ENCODE results near the gene ACP3.
A peak's percentile ranks its signal among the peaks of the same experiment; 100 is the strongest.
"Not testable (repeated sequence)": the region's sequence is repeated elsewhere in the genome, so short reads cannot be mapped to it uniquely, and the experiment has no call there.

Gene ACP3

DNA sequence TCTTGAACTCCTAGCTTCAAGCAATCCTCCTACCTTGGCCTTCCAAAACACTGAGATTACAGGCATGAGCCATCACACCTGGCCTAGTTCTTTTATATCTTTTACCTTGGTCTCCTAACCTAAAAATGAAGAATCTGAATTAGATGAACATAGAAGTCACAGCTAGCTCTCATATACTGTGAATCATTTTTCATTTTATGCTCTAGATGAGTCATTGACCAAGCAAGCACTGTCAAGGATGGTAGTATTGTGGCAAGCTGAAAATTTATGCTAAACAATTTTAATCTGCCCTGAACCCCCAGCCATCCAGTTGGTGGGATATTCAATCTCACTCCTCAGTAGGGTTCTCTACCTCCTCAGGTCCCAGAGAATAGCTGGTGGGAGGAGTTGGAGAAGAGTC, 51.8 kb downstream of the ACP3 start:
- no peak for DNase-seq

DNA sequence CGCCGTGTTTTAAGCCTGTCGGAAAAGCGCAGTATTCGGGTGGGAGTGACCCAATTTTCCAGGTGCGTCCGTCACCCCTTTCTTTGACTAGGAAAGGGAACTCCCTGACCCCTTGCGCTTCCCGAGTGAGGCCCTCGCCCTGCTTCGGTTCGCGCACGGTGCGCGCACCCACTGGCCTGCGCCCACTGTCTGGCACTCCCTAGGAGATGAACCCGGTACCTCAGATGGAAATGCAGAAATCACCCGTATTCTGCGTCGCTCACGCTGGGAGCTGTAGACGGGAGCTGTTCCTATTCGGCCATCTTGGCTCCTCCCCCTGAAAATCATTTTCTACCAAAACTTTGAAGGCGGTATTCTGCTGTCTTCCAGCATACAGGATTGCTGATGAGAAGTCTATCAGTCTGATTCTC, 59.7 kb downstream of the ACP3 start:
- not testable (repeated sequence) for DNase-seq

DNA sequence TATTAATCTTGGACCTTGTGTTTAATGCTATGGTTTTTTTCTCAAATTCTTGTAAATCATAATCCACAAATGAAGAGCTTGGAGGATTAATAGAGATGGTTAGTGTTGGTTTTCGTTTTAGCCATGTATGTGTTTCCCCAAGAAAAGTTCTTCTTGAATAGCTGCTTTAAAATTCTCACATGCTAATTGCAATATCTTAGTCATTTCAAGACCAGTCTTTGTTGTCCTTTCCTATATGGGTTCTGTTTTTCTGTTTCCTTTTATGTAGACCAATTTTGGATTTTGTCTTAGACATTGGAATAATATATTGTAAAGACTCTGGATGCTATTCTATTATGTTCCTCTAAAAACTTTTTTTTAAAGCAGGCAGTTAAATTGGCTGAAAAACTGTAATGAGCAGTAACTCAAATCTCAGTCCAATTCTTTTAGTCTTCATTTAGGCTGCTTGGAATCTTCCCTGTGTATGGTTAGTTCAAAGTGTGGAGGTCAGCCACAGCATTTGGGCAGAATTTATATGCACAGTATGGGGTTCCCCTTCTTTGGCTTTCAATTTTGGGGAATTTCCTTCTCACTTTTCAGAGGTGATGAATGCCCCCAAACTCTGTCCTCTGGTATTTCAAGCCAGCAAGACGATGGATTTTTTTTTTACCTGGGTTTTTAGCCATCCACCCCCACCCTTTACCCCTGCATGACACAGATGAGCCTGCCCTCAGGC, 61.0 kb downstream of the ACP3 start:
- DNase-seq = no peak

DNA sequence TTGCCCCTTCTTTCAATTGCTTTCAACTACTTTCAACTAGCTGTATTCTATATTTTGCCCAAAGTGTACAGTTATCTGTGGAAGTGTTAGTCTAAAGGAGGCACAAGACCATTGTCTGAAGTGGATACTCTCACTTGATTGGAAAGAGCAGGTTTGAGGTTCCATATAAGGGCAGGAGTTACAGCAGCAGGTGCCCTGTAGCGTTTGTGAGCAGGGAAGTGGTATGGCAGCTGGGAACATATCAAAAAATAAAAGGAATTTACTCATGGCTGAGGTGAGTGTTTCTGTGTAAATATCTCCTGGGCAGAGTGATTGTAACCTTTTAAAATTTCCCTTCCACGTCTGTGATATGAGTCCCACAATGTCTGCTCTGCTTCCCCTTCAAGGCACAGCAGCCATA, 61.6 kb downstream of the ACP3 start:
- DNase-seq = no peak

DNA sequence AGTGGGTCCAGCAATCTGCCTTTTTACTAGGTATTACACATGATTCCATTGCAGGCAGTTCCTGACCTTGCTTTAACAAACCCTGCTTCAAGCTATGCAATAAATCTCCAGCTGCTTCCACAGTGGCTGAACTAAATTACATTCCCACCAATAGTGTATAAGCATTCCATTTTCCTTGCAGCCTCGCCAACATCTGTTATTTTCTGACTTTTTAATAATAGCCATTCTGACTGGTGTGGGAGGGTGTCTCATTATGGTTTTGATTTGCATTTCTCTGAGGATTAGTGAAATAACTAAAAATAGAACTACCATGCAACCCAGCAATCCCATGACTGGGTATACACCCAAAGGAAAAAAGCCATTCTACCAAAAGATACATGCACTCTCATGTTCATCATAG, 63.7 kb downstream of the ACP3 start:
- no peak for DNase-seq

DNA sequence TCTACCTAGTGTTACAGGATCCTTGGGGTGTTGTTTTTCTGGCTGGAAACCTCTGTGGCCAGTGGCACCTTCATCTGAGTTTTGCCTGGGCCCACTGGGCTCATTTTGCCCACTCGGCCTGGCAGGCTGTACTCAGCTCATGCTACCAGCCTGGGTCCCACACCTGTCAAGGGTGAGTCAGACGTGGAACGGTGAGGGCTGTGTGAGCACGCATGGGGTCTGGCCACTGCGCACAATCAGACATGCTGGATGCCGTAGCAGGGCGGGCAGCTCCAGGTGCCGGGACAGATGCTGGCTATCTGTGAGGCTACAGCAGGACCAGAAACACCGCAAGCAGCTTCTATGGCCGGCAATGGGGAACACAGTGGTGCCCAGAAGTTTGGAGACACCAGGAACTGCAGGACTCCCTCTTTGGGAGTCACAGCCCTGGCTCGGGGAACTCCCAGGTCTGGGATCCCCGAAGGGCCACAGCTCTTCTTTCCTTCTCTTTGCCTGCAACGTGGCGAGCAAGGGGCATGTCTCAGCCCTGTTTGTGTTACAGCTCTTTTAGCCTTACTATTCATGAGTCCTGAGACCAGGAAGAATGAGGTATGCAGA, 64.2 kb downstream of the ACP3 start:
- DNase-seq = no peak

DNA sequence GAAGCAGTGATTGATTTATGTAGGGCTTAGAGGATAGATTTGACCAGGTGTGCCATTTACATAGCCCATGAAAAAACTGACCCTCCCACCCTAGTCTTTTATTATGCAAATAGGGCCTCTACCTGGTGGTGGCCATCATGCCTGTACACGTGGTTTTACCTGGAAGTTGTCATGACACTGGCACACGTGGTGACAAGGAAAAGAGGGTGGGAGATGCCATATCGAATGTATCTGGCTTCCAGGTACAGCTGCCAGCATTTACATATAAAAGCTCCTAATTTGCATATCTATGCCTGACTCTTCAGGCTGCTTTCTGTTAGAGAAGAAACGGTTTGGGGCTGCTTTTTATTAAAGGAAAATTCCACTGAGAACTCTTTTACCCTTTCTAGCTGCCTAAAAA, 65.1 kb downstream of the ACP3 start:
- no peak for DNase-seq

DNA sequence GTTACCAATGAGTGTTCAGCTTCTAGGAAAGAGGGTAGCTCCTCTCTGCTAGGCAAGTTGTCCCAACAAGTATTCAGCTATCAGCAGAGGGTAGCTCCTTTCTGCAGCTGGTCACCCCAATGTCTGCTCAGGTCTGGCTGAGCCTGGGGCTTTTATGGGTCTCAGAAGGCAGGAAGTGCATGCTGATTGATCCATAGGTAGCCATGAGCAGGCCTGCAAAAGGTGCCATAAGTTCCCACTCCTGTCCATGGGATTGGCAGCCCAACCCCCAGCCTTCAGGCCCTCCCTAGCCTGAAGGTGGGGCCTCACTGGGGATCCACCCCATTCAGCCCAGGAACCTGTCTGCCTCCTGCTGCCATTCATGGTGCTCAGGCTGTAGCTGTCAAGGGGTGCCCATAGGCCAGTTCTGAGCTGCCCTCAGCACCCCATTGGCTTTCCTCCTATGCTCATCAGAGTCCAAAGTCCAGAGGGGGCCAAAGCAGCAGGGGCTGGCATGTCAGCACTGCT, 65.5 kb downstream of the ACP3 start:
- no peak for DNase-seq

DNA sequence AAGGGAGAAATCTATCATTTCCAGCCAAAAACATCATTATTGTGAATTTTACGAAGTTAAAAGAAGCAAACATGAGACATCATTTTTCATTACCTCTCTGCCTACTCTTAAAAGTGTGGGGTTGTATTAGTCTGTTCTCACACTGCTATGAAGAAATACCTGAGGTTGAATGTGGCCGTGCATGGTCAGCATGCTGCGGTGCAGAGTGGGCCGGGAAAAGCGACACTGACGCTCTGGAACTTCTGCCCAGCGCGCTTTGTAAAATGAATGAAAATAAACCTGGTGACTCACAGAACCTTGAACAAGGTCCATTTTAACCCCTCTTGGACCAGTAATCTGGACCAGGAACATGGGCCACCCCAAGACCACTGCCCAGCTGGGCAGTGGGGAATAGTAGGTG, 69.1 kb downstream of the ACP3 start:
- no peak for DNase-seq

DNA sequence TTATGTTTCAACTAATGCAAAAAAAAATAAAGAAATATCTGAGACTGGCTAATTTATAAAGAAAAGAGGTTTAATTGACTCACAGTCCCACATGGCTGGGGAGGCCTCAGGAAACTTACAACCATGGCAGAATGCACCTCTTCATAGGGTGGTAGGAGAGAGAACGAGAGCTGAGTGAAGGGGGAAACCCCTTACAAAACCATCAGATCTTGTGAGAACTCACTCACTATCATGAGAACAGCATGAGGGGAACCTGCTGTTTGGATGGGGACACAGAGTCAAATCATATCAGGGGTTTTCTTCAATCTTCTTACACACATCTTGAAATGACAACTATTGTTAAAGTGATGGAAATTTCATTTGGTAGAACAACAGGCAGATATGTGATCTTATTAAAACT, 75.5 kb downstream of the ACP3 start:
- not testable (repeated sequence) for DNase-seq

DNA sequence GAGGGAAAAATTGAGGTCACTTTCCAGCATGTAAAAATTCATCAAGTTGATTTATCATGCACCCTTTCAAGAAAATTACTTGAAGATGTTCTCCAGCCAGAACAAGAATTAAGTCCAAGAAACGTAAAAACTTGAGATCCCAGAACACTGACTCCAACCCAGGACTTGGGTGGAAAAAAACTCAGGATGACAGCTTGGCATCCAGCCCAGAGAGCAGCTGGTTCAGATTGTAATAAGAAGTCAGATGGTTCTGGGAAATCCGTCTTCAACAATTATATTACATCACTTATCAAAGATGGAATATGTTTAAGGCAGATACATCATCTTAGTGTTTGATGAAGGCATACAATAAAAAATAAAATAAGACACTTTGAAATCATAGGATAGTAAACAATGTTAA, 77.1 kb downstream of the ACP3 start:
- no peak for DNase-seq

DNA sequence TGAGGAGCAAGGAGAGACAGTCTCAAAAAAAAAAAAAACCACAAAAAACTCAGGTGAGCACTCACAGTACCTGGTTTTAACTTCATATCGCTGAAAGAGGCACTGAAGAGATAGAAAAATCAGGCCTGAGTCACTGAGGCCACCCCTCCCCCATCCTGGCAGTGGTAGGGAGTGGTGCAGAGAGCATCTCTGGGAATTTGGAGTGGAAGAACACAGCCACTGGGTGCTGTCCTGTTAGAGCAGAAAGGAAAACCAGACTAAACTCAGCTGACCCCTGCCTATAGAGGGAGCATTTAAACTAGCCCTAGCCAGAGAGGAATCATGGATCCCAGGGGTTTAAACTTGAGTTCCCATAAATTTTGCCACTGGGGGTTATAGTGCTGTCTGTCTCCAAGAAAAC, 77.9 kb downstream of the ACP3 start:
- no peak for DNase-seq

DNA sequence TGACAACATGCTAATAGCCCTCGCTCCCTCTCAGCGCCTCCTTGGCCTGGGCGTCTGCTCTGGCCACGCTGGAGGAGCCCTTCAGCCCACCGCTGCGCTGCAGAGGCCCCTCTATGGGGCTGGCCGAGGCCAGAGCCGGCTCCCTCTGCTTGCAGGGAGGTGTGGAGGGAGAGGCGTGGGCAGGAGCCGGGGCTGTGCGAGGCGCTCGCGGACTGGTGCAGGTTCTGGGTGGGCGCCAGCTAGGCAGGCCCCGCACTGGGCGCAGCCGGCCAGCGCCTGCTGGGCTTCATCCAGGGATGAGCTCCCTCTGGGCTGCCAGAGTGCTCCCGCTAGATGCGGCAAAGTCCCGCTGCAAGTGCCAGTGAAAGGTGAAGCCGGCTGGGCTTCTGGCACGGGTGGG, 79.0 kb downstream of the ACP3 start:
- no peak for DNase-seq

DNA sequence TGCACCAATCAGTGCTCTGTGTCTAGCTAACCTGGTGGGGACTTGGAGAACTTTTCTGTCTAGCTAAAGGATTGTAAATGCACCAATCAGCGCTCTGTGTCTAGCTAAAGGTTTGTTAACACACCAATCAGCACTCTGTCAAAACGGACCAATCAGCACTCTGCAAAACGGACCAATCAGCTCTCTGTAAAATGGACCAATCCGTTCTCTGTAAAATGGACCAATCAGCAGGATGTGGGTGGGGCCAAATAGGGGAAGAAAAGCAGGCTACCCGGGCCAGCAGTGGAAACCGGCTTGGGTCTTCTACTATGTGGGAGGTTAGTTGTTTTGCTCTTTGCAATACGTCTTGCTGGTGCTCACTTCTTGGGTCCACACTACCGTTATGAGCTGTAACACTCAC, 79.6 kb downstream of the ACP3 start:
- not testable (repeated sequence) for DNase-seq

DNA sequence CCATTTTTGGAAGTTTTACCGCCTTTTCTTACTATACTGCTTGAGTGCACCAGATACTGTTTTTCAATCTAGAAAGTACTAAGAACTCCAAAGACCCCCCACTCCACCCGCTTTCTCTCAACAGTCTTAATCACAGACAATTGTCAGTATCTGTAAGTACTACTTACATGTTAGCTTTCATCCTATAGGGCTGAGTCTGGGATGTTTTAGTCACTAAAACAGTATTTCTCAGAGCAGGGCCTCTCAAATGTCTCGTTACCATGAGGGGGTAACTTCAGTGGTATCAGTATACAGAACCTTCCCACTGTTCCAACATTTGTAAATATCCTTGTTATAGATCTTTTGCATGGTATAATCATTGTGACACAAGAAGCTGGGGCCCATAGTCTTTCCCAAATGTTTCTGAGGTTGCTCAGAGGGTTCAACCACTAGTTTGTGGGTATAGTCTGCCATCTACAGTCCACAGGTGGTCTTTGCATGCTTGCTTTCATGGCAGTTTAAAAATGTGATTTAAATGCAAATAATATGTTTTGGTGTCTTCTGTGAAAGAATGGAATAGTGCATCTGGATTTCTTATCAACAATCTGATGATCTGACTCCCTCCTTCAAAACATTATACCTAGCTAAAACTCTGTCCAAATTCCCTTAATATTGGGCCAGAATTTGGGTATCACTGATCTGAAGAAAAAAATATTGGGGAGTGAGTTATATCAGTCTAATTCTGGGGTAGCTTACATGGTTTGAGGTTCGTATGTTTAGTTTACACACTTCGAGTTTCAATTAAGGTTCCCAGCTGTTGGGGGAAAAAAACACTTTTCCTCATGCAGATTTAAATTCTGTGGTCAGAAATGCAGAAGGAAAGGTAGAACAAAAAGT, 82.1 kb downstream of the ACP3 start:
- DNase-seq = peak in 1 of 2 experiments; percentile 7

DNA sequence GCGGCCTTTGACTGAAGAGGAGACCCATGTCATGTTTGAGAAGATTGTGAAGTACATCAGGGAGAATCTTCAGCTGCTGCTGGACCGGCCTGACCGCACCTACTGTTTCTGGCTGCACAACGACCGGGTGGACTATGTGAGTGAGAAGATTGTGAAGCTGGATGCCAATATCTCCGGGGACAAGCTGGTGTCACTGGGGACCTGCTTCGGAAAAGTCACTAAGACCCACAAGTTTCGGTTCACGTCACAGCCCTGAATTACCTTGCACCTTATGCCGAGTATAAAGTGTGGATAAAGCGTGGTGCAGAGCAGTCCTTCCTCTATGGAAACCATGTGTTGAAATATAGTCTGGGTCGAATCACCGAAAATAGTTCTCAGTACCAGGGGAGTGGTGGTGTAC, 84.0 kb downstream of the ACP3 start:
- DNase-seq = no peak

DNA sequence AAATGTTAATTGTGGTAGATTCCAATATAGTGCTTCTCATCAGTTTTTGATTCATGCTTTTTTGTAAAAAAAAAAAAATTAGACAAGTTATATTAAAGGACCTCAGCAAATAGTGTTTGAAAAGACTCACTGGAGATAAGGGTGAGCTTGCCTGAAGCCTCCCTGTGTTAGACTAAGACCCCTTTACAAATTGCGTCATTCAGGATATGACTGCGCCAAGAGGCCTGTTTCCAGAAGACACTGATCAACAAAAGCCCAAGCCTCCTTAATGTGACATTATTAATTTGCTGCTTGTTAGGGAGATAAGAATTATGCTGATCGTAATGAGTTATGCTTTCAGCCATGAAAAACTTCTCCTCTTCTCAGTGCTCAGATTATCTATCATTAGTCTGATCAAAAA, 87.1 kb downstream of the ACP3 start:
- DNase-seq = no peak

DNA sequence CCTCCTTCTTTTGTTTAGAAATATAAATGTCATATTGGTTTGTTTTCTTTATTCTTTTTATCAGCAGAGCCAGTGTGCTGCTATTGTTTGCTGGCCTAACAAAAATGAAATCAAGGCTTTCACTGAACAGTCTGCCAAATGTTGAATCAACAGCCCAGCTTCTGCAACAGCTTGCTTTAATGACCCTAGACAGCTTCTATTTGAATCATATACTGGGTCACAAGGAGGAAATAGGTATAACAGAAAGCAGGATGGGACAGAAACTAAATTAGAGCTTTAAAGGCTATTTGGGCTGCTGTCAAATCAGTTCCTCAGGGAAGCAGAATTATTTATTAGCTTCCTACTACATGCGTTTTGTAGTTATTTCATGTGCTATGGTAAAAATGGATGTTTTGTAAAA, 88.0 kb downstream of the ACP3 start:
- DNase-seq = no peak

DNA sequence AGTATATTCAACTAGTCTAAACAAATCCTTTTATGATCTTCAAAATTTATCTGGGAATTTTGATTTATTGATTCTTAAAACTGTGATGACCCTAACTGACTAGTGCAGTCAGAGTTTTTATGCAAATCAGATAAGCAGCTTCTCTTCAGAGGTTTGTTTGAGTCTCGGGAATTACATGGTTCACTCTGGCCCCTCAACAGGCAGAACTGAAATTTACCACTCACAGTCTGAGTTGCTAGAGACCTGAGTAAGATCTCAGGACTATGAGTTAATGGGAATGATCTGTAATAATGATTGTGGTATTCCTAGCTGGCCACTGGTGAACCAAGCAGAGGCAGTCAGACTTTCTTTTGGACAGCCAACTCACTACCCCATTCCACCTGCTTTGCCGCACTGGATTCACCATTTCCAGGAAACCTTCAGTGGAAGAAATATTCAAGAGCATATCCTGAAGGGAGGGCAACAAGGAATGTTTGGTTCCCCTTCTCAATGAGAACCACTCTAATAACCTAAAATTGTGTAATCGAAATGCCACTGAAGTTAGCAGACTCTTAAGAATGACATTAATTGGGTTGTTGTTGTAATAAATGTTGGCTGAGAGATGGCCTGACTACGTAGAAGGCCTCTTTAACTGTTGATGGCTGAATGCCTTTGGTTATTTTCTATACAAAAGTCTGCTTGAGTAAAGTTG, 88.5 kb downstream of the ACP3 start:
- no peak for DNase-seq

DNA sequence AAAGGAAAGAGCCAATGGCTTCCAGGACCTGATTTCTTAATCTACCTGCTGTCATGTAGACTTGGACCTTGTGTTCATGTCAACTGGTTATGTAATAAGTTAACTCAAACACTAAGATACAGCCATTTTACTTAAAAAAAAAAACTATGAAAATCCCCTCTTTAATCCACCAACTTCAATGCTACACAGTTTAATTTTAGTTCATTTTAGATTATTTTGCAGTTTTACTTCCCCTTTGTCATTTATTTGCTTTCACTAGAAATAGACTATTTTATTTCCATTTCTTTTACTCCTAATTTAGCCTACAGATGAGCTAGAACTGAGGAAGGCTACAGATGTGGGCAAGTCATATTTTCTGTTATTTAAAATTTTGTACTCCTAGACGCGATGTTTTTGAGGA, 89.4 kb downstream of the ACP3 start:
- DNase-seq = no peak

DNA sequence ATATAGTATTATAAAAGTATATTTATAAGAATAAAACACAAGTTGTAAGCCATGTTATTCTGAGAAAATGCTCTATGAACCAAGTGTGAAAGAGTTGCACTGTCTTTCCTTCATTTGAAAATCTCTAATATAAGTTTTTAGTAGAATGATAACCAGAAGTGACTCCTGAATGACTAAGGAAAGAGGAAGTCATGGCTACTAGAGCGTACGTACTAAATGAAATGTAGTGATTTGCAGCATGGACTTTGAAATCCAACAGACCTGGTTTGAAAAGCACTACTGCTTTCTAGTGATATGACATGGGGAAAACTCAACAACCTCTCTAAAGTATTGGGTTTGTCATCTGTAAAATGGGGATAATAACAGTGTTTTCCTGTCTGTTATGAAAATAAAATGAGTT, 89.8 kb downstream of the ACP3 start:
- DNase-seq = no peak

Data from NCI-H187 (cell line).